GM19099 (cell line): ENCODE measurements around the gene PARVB.

Experiments used
- POLR2A ChIP-seq: IDR thresholded peaks from 3 replicates; pipeline ENCODE4 v1.6.1; 2011; ENCODE audit warnings: low read depth; ENCODE audit not compliant: insufficient read length; ENCODE audit errors: extremely low read depth

The PARVB gene

DNA sequence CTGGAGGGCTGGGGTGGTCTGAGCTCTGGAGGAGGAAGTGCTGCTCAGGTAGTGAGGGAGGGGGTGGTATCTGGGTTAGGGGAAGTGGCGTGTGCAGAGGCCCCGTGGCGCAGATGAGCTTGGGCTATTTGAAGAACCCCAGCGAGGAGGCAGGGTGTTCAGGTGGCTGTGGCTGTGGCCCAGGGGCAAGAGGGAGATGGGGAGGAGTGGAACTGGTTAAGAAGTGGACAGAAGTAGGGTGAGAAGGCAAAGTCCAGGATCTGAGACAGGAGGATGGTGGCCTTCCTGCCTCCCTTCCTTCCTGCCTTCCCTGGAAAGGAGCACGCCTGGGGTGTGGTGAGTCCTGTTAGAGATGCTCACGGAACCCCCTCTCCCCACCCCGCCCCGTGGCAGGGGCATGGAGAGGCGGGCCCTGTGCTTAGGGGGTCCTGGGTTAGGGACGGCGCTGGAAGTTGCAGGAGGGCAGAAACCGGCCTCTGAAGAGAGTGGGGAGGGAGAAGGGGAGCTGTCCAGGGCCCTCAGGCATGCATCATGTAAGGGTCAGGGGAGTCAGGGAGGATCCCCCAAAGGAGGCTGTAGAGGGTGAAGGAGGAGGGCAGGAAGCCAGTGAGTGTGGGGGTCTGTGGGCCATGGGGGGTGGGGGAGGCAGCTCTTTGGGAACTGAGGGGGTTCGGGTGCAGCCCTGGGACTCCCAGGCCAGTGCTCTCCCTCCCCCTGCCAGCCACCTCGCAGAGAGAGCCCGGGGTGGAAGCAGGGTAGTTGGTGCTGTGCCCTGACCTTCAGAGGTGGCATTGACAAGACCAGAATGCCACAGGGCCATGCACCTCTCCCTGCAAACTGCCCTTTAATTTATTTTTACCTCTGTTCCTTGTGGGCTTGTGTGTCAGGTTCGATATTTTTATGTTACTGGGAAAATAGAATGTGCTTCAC is 92.9 kb downstream of the PARVB start:
- no peak for TF ChIP-seq POLR2A

DNA sequence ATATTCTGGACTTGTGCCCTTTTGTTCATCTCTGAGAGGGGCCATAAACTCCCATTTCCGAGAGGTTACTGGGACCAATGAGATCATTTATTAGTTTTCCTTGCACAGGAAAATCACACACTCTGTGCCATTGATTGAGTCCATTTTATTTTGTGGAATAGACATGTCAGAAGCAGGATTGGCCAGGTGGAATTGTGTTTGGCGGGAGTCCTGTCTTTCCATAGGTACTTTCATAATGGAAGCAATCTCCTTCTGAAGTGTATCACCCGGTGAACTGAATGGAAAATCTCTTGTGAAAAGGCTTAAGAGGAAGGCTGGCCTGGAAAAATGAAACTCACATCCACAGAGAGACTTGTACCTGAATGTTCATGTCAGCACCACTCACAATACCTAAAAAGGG is 93.6 kb downstream of the PARVB start:
- no peak for TF ChIP-seq POLR2A

DNA sequence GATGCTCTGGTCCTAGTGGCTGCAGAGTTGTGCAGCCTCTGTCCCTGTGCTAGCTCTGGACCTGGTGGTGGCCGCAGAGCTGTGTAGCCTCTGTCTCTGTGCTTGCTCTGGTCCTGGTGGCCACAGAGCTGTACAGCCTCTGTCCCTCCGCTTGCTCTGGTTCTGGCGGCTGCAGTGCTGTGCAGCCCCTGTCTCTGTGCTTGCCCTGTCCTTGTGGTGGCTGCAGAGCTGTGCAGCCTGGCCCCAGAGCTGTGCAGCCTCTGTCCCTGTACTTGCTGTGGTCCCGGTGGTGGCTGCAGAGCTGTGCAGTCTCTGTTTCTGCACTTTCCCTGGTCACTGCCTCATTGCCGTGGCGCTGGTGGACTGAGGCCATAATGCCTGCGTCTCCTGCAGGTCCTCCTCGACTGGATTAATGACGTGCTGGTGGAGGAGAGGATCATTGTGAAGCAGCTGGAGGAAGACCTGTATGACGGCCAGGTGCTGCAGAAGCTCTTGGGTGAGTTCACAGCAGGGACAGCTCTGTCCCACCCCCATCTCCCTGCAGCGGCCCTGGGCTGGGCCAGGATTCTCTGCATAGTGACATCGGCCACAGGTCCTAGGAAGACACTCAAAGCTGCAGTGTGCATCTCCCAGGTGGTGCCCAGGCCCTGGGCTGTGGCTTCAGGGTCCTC is 94.7 kb downstream of the PARVB start:
- TF ChIP-seq POLR2A = no peak

DNA sequence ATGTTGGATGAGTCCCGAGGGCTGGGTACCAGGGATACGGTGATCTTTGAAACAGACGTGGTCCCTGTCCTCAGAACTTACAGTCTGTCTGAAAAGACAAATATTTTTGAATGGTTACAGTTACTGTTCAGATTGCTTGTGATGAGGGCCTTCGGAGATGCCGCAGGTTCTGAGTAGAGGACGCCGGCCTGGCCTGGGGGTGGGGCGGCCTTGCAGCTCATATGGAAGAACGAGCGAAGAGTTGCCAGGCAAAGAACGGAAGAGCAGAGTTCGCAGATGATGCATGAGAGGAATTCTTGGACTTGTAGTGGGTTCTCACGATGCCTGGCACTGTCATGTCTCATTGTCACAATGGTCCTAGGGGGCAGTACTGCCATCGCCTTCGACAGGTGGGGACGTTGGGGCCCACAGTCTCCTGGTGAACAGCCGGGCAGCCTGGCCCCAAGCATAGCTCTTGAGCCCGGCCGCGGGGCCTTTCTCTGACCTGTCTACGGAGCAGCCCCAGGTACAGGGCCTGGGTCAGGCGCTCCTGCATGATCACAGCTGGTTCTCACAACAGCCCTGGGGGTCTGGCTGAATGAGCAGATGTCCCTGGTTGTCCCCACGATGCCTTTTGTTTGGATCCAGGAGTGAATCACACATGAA is 95.7 kb downstream of the PARVB start:
- TF ChIP-seq POLR2A = no peak

DNA sequence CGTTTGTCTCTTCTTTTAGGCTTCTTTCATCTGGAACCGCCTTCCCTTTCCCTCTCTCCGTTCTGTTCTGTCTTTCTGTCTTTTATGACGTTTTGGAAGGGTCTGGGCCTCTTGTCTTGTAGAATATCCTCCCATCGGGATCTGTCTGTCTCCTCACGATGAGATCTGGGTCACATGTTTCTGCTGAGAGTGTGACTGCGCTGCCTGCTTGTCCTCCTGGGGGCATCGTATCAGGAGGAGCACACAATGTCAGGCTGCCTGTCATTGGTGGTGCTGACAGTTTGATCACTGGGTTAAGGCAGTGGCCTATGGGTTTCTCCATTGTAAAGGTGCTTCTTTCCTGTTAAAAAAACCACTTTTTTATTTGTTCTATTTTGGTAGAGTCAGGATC is 96.2 kb downstream of the PARVB start:
- TF ChIP-seq POLR2A = no peak

DNA sequence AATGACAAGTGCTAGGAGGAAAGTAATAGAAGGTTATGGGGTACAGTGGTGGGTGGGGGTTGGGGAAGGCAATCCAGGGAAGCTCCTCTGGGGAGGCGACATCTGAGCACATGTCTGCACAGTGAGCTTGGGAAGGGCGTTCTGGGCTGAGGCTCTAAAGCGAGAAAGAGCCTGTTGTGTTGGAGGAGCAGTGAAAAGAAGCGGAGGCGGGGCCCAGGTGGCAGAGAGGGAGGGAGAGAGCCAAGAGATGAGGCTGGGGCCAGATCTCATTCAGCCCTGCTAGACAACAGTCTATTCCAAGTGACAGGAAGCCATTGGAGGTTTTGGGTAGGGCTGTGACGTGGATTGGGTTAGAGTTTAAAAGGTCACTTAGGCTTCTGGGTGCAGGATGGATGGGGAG is 101.3 kb downstream of the PARVB start:
- no peak for TF ChIP-seq POLR2A

DNA sequence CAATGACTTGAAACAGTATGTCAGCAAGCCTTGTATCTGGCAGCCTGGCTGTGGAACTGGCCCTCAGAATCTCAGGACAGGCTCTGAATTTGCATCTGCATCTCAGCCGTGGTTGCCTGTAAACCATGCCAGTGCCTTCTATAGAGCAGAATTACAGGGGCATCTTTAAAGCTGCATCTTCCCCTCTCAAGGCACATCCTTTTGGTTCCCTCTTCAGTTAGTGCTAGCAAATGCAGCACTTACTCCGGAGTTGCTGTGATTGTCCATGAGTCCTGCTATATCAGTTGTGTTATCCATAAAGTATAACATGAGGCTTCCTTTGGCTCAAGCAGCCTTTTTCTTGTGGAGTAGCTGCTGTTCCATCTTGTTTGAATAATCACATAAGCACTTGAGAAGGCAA is 102.7 kb downstream of the PARVB start:
- TF ChIP-seq POLR2A = no peak

DNA sequence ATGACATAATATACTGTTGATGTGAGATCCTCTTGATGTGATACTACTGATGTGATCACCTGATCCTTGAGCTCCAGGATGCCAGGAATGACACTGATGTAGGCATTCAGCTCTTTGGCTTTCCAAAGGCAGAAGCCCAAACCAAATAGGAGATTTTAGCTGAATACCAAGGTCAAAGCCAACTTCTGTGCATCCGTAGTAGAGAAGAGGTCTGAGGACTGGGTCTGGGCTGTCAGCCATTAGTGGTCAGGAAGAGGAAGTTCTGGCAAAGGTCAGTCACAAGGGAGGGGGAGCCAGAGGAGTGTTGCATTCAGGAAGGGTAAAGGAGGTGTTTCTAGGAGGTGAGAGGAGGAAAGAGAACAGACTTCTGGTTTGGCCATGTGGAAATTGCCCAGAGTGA is 103.3 kb downstream of the PARVB start:
- no peak for TF ChIP-seq POLR2A

DNA sequence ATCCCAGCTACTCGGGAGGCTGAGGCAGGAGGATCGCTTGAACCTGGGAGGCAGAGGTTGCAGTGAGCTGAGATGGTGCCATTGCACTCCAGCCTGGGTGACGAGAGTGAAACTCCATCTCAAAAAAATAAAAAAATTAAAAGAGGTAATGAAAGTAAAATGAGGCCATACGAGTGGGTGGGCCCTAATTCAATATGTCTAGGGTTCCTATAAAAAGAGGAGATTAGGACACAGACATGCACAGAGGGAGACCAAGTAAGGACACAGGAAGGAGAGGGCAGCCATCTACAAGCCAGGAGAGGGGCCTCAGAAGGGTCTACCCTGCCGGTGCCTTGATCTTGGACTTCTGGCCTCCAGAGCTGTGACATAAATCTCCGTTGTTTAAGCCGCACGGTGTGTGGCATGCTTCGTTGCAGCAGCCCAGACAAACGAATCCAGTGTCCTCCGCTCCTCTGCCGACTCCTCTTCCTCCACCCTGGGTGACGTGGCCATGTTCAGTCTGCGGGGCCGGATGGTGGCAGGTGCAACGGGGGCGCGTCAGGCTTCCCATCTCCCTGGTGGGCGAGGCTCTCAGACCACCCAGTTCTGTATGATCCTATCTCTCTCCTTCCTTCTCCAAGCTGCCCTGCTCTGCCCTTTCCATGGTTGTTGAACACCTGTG is 105.0 kb downstream of the PARVB start:
- no peak for TF ChIP-seq POLR2A

DNA sequence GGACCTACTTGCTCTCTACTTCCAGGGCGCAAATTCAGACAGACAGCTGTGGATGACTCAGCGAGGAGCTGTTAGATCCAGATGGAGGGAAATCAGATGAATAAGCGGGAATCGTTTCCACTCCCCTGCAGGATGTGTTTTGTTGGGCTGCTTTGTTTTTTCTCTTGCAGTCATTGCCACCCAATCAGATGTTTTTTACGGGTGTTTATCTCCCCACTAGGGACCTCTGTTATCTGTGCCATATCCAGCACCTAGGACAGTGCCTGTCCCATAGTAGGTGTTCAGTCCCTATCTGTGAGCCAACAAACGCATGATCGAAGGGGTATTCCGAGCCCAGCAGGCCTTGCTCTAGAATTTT is 105.5 kb downstream of the PARVB start:
- no peak for TF ChIP-seq POLR2A

DNA sequence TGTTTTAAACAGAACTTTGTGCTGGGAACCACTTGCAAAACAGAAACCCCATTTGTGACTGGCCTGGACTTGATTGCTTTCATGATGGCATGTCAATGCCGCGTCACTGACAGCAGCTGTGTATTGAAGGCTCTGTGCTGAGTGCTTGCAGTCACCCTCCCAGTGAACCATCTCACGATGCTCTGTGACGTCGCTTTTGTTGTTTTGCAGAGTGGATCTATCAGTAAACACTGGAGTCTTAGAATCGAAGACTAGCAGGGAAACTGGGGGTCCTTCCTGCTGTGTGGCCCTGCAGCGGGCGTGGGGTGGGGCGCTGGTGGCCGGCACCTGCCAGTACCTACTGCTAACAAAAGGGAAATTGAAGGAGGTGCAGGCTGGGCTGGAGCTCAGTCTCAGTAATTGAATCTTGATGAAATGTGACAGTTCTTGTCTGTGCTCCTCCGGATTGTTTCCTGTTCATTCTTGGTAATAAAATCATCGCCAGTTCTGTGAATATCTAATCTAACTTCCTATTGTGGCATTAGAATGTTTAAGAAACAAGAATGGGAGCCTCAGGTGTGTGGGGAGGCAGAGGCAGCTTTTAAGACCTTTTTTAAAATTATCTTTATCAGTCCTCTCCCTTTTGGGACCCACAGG is 106.1 kb downstream of the PARVB start:
- no peak for TF ChIP-seq POLR2A

DNA sequence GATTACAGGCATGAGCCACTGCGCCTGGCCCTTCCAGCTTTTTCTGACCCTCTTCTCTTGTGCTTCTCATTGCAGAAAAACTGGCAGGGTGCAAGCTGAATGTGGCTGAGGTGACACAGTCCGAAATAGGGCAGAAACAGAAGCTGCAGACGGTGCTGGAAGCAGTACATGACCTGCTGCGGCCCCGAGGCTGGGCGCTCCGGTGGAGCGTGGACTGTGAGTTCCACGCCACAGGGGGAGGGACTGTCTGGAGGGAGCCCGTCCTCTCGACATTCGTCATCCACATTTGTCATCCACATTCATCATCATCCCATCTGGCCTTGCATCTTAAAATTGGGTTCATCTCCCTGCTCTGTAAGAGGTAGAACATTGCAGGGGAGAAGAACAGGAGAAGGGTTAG is 107.3 kb downstream of the PARVB start:
- TF ChIP-seq POLR2A = no peak

DNA sequence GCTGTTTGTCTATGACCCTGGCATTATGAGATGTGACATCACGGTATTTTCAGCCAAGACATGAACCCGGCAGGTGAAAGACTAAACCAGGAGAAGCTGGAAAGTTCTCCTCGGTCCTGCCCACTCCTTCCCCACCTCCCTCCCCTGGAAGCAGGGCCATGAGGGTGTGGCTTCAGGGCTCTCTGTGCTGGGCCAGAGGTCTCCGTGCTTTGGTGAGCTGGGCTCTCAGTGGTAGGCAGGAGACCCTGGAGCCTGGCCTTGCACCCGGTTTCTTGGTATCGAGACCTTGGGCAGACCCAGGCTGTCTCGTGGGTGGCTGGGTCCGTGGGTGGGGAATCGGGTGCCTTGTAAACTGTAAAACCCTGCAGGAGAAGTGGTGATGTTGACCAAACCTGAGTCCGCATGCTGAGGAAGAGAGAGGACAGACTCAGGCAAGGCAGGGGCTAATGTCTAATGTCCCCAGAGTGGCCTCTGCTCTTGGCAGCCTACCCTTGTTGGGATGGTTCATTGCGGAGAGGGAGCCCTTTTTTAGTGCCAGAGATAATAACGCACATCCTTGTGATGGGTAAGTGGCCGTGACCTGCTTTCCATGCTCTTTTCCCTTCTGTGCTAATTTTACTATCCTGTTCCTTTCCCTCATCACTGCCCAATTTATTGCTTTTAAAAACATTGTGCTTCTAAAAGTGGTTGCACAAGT is 108.0 kb downstream of the PARVB start:
- TF ChIP-seq POLR2A = no peak

DNA sequence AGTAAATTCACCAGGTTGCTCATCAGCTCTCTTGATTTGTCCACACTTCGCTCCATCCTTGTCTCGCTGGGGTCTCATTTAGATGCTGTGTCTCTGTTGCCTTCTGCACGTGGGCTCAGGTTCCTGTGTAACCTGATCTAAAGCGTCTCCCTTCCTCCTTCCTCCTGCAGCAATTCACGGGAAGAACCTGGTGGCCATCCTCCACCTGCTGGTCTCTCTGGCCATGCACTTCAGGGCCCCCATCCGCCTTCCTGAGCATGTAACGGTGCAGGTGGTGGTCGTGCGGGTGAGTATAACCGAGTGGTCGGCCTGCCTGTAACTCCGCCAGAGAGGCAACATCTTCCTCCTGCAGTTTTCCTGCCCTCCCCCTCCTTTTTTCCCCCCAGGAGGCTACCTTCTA is 108.6 kb downstream of the PARVB start:
- TF ChIP-seq POLR2A = no peak
